NCI-H146 treated with DMSO at 0.1 percent for 48 hours (cell line): ENCODE data around the gene PHGDH.
"Not testable (repeated sequence)": the region's sequence is repeated elsewhere in the genome, so short reads cannot be mapped to it uniquely, and the experiment has no call there.

Source experiments
- DNase-seq: peaks from one replicate; lab custom pipeline; 2025; ENCODE audit not compliant: unreplicated experiment; lab: John Stamatoyannopoulos, UW

Gene PHGDH

DNA sequence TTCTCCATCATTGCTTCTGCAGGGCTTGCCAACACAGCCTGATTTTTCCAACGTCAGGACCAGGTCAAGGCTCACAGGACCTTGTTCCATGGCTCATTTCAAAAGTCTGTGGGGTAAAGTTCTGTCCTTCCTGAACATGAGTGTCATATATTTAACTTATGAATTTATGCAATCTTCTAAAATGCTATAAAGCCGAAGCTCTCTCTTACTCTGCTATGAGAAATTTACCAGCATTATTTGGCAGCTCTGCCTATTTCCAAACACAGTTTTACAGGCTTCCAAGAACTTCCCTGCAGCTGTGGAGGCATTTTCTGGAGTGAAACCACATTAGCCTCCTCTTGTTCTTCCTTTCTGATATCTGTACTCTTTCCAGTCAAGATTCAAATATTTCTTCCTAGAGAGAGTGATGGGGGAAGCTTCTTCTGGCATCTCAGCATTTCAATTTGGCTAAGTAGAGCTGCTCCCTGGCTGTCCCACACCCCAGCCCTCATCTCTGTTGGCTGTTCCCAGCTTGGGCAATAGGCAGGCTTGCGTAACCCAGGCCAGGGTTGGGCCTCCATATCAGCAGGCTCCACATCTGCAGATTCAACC lies 72.6 kb downstream of the PHGDH start:
- no peak for DNase-seq

DNA sequence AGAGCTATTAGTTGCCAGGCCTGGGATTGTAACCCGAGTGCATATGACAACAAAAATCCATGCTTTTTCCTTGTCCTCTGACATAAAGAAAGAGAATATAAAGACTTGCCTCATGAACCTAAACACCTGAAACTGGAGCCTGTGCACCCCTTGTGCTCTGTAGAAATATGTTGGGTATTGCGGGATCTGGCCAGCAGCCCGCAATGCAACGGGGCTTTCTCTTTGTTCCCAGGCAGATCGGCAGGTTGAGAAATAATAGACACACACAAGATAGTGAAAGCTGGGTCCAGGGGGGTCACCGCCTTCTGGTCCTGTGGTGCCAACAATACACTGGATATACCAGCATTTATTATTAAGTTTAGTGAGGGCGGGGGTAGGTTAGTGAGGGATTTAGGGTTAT lies 74.3 kb downstream of the PHGDH start:
- DNase-seq = not testable (repeated sequence)

DNA sequence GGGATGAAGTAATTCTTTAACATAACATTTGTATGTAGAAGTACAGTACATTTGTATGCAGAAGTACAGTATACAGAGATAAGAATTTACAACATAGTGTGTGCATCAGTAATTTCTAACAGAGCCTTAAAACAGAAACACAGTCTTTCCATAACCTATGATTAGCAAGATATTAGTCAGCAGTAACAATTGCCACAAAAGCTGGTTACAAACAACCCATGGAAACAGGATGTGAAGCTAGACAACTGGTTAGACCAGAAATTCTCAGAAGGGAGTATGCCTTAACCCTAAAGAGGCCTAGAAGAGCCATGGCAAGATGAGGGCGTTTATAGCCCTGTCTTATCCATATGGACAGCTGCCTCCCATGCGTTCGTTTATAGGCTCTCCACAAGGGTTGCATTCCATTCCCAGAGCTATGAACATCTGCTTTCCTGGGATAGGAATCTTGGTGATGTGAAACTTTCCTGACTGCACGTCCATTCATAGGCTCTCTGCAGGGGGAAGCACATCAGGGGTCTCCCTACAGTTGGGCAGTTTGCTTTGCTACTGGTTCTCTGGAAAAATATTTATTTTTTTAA lies 74.8 kb downstream of the PHGDH start:
- DNase-seq = not testable (repeated sequence)

DNA sequence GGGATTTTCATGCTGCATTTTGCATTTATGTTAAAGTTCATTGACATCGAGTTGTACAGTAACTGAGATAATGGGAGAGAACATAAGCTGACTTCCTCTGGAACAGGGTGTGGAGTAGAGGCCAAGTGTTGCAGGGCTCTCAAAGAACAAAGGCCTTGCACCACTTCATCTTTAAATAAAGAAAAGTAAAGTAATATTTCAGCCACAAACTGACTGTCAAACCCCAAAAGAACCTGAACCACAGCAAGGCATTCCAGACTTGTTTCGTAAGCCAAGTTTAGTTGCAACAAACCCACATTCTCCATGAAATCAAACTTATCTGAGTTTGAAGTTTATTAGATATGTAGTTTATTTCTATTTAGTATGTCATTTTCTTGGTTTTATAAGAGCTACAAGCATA lies 76.0 kb downstream of the PHGDH start:
- DNase-seq = no peak

DNA sequence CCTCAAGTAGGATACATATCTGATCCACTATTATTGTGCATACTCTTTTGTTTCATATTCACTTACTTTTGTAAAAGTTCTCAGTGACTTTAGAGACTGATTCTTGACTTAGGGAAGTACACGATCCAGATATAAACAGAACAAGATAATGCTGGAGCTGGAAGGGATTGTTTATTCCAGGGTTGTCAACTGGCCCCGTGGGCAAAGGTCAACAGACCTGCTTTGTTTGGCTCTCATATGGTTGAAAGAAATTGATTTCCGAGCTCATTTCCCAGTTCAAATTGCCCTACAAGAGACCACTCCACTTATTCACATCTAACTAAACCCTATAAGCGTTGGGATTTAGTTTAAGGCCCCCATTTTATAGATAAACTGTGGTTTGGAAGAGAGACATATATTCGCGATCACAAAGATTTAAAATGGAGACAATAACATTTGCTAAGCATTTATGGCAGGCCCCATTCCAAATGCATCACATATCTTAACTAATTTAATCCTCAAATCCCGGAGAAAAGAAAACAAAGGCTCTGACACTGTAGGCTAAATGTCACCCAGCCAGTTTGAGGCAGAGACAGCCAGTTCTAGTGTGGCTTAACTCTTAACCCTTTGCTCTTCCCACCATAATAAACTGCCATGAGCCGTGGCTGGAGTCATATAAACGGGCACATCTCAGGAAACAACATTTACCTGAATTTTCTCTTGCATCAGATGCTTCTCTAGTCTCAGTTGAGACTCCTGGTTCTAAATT lies 78.9 kb downstream of the PHGDH start:
- no peak for DNase-seq

DNA sequence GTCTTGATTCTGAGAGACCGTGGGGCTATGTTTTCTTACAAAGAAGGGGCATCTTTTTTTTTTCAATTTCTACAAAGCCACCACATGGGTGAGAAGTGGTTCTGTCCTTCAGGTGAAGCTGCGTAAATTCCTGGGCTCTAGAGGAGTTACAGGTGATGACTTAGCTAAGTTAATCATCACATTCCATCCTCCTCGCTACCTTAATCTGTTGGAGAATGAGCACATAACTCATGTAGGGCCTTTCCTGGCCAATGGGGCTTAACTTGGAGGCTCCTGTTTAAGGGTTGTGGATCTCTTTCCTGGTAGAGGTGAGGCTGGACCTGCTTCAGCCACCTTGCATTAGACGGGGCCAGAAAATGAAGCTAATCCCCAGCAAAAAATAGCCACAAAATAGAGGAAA lies 79.6 kb downstream of the PHGDH start:
- no peak for DNase-seq
